ENCODE results near the gene PODN.
A peak's percentile ranks its signal among the peaks of the same experiment; 100 is the strongest.

DNA sequence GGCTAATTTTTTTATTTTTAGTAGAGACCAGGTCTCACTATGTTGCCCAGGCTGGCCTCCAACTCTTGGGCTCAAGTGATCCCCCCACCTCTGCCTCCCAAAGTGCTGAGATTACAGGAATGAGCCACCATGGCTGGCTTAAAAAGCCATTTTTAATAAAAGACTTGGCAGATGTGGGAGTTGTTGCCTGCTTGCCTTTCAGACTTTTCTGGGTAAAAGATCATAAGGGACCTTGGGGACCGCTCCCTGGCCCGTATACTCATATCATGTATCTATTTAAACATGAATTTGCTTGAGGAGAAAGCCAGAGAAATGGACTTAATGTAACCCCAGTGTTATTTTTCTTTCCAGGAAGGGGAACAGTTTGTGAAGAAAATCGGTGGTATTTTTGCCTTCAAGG lies 23.4 kb upstream of the PODN start:
- TF ChIP-seq CTCF (IDR thresholded peaks at IDR 0.05) (no peak), EP300 (IDR thresholded peaks at IDR 0.05) (peak in 1 of 2 donors; percentile 19)

Measured in tibial nerve (tissue), 4 donors.